WTC11 (cell line): Measurements from ENCODE around the gene MGMT. TPM values are rescaled to one million over a fixed set of nuclear protein-coding genes. Genes with fewer than 3 reads are reported as not detected.

ENCODE experiments used
- ATAC-seq: fragments of 200-7000 bp; cut with Tn5 transposase; 2 replicates; pipeline ENCODE4 v1.10.0; 2021; ENCODE audit warnings: mild to moderate bottlenecking, moderate library complexity
- CTCF ChIA-PET: fragments of 300-600 bp; sonication (Branson Sonifier 250); formaldehyde crosslinking; loops from one replicate; lab custom pipeline; 2021; ENCODE audit warnings: antibody characterized with exemption; lab: Charles Lee
- POLR2A ChIA-PET: fragments of 350-600 bp; sonication (Branson Sonifier 250); formaldehyde crosslinking; loops from one replicate; lab custom pipeline; 2021; ENCODE audit warnings: antibody characterized with exemption; lab: Charles Lee
- DNase-seq: peaks from one replicate; pipeline ENCODE4 v3.0.0; 2021; ENCODE audit warnings: low spot score
- H3K27ac Mint-ChIP-seq: 2 replicates; pipeline ENCODE4 v1.8.0; 2021; ENCODE audit warnings: mixed read lengths
- H3K27me3 Mint-ChIP-seq: 2 replicates; pipeline ENCODE4 v1.8.0; 2021; ENCODE audit warnings: low read depth, mild to moderate bottlenecking, moderate library complexity, mixed read lengths
- H3K36me3 Mint-ChIP-seq: 2 replicates; pipeline ENCODE4 v1.8.0; 2021; ENCODE audit warnings: mixed read lengths
- H3K4me1 Mint-ChIP-seq: 2 replicates; pipeline ENCODE4 v1.8.0; 2022; ENCODE audit warnings: mixed read lengths
- H3K4me3 Mint-ChIP-seq: 2 replicates; pipeline ENCODE4 v1.8.0; 2021; ENCODE audit warnings: mild to moderate bottlenecking, moderate library complexity, mixed read lengths
- H3K9me3 Mint-ChIP-seq: 2 replicates; pipeline ENCODE4 v1.8.0; 2021; ENCODE audit warnings: mixed read lengths
- AR ChIP-seq: fragments of 250-450 bp; sonication (Bioruptor Pico); IDR thresholded peaks from 2 replicates; pipeline ENCODE4 v1.9.0; 2021; ENCODE audit warnings: mild to moderate bottlenecking
- ATF1 ChIP-seq: sonication (generic); formaldehyde crosslinking; IDR thresholded peaks from 2 replicates; pipeline ENCODE4 v1.8.1; 2023; ENCODE audit warnings: mild to moderate bottlenecking, moderate library complexity, missing genetic modification reagents
- CBFB ChIP-seq: sonication (generic); formaldehyde crosslinking; IDR thresholded peaks from 2 replicates; pipeline ENCODE4 v1.8.1; 2022; ENCODE audit warnings: mild to moderate bottlenecking, low read depth, missing genetic modification reagents
- GTF2I ChIP-seq: fragments of 250-450 bp; sonication (Bioruptor Pico); conservative IDR thresholded peaks from 2 replicates; pipeline ENCODE4 v1.4.0; 2021; ENCODE audit warnings: mild to moderate bottlenecking
- IRF1 ChIP-seq: sonication (generic); formaldehyde crosslinking; IDR thresholded peaks from 2 replicates; pipeline ENCODE4 v1.8.0; 2023; ENCODE audit warnings: missing genetic modification reagents
- MYBL2 ChIP-seq: sonication (generic); formaldehyde crosslinking; IDR thresholded peaks from 2 replicates; pipeline ENCODE4 v1.8.1; 2023; ENCODE audit warnings: mild to moderate bottlenecking, moderate library complexity, missing genetic modification reagents
- NFATC4 ChIP-seq: fragments of 250-450 bp; sonication (Bioruptor Pico); IDR thresholded peaks from 2 replicates; pipeline ENCODE4 v1.9.0; 2021; ENCODE audit warnings: mild to moderate bottlenecking
- NFE2L1 ChIP-seq: sonication (generic); formaldehyde crosslinking; IDR thresholded peaks from 2 replicates; pipeline ENCODE4 v1.8.1; 2023; ENCODE audit warnings: missing genetic modification reagents
- NFYB ChIP-seq: sonication (generic); formaldehyde crosslinking; conservative IDR thresholded peaks from 2 replicates; pipeline ENCODE4 v1.8.0; 2022; ENCODE audit warnings: low read depth, missing genetic modification reagents
- NR1H2 ChIP-seq: sonication (generic); formaldehyde crosslinking; IDR thresholded peaks from 2 replicates; pipeline ENCODE4 v1.9.0; 2021; ENCODE audit warnings: mild to moderate bottlenecking, moderate library complexity, missing genetic modification reagents
- NR2C2 ChIP-seq: sonication (generic); formaldehyde crosslinking; IDR thresholded peaks from 2 replicates; pipeline ENCODE4 v1.8.0; 2022; ENCODE audit warnings: mild to moderate bottlenecking, missing genetic modification reagents
- PRDM15 ChIP-seq: sonication (generic); formaldehyde crosslinking; IDR thresholded peaks from 2 replicates; pipeline ENCODE4 v1.8.0; 2022; ENCODE audit warnings: missing genetic modification reagents
- PRRX2 ChIP-seq: fragments of 250-450 bp; sonication (Bioruptor Pico); IDR thresholded peaks from 2 replicates; pipeline ENCODE4 v1.8.0; 2021; ENCODE audit warnings: mild to moderate bottlenecking
- TEAD4 ChIP-seq: sonication (generic); formaldehyde crosslinking; IDR thresholded peaks from 2 replicates; pipeline ENCODE4 v1.8.0; 2022; ENCODE audit warnings: mild to moderate bottlenecking, missing genetic modification reagents
- TP53 ChIP-seq: sonication (generic); formaldehyde crosslinking; IDR thresholded peaks from 2 replicates; pipeline ENCODE4 v1.8.1; 2023; ENCODE audit warnings: mild to moderate bottlenecking, missing genetic modification reagents
- ZBTB21 ChIP-seq: sonication (generic); formaldehyde crosslinking; IDR thresholded peaks from 2 replicates; pipeline ENCODE4 v1.8.1; 2023; ENCODE audit warnings: mild to moderate bottlenecking, missing genetic modification reagents, borderline replicate concordance
- ZBTB43 ChIP-seq: sonication (generic); formaldehyde crosslinking; IDR thresholded peaks from 2 replicates; pipeline ENCODE4 v1.8.1; 2023; ENCODE audit warnings: mild to moderate bottlenecking, missing genetic modification reagents
- ZMAT4 ChIP-seq: fragments of 250-450 bp; sonication (Bioruptor Pico); IDR thresholded peaks from 2 replicates; pipeline ENCODE4 v1.9.0; 2021; ENCODE audit warnings: mild to moderate bottlenecking
- ZNF138 ChIP-seq: sonication (generic); formaldehyde crosslinking; conservative IDR thresholded peaks from 2 replicates; pipeline ENCODE4 v1.8.1; 2022; ENCODE audit warnings: mild to moderate bottlenecking, moderate library complexity, missing genetic modification reagents
- ZNF423 ChIP-seq: fragments of 250-450 bp; sonication (Bioruptor Pico); IDR thresholded peaks from 2 replicates; pipeline ENCODE4 v2.1.2; 2022; ENCODE audit warnings: mild to moderate bottlenecking, moderate library complexity
- ZNF512 ChIP-seq: sonication (generic); formaldehyde crosslinking; IDR thresholded peaks from 2 replicates; pipeline ENCODE4 v1.8.1; 2022; ENCODE audit warnings: missing genetic modification reagents, borderline replicate concordance
- total RNA-seq: library from RNA; stranded (reverse); gene quantifications from 3 replicates; pipeline ENCODE4 v1.2.3, GENCODE V29; 2021

MGMT gene
- total RNA-seq, 1 experiment from 2014 or later, result 11.8 TPM

GRCh38 chr10:129579228-129579627, 112.2 kb downstream of the MGMT start:
- ATAC-seq, result no peak
- DNase-seq, result no peak
- TF ChIP-seq ZMAT4, result no peak
- no peak for TF ChIP-seq ZNF512
- no peak for TF ChIP-seq NFYB (CRISPR knock-in tag)
- TF ChIP-seq ZBTB21 (CRISPR knock-in tag), result no peak
- TF ChIP-seq ATF1, result no peak
- no peak for TF ChIP-seq PRDM15
- TF ChIP-seq NR1H2 (CRISPR knock-in tag), result no peak
- TF ChIP-seq NFE2L1 (CRISPR knock-in tag), result no peak
- peaks cover 23% of the 10 kb centered on the region for H3K4me1 Mint-ChIP-seq
- H3K36me3 Mint-ChIP-seq, result no peaks in the 10 kb centered on the region; the same call in 1 of the 2 replicates
- no peak overlapping the region for H3K27ac Mint-ChIP-seq
- no peaks in the 10 kb centered on the region for H3K27me3 Mint-ChIP-seq
- H3K9me3 Mint-ChIP-seq, result 0 out of 2 replicates have a peak, but pooled peaks cover 4% of the 10 kb centered on the region
- H3K4me3 Mint-ChIP-seq, result no peak overlapping the region
- ChIA-PET CTCF (no interaction called here), POLR2A (no interaction called here)

- Mint-ChIP-seq H3K4me1 (peaks cover 25% of the 10 kb centered on the region), H3K27ac (no peak overlapping the region; the same call in 1 of the 2 replicates), H3K4me3 (no peak overlapping the region), H3K9me3 (peaks cover 11% of the 10 kb centered on the region), H3K27me3 (no peaks in the 10 kb centered on the region), H3K36me3 (peaks cover 2% of the 10 kb centered on the region)
- POLR2A ChIA-PET, result no interaction called here
- CTCF ChIA-PET, result no interaction called here
- TF ChIP-seq ZNF423 (CRISPR knock-in tag), result peak; percentile 49; the same call in 1 of the 2 replicates
- TF ChIP-seq GTF2I (CRISPR knock-in tag), result no peak
- TF ChIP-seq PRRX2 (CRISPR knock-in tag), result no peak
- DNase-seq (no peak), ATAC-seq (no peak)
Observed at GRCh38 chr10:129580010-129580409, 113.0 kb downstream of the MGMT start.

- ATAC-seq (no peak), DNase-seq (no peak)
- peaks cover 20% of the 10 kb centered on the region for H3K9me3 Mint-ChIP-seq
- H3K27me3 Mint-ChIP-seq, result no peaks in the 10 kb centered on the region
- H3K4me3 Mint-ChIP-seq, result no peak overlapping the region
- H3K4me1 Mint-ChIP-seq, result peaks cover 28% of the 10 kb centered on the region
- H3K27ac Mint-ChIP-seq, result no peak overlapping the region
- peaks cover 11% of the 10 kb centered on the region for H3K36me3 Mint-ChIP-seq
- CTCF ChIA-PET, result no interaction called here
- POLR2A ChIA-PET, result no interaction called here
- TF ChIP-seq CBFB (CRISPR knock-in tag), result no peak
- TF ChIP-seq IRF1 (CRISPR knock-in tag), result no peak
- TF ChIP-seq NR2C2 (CRISPR knock-in tag), result no peak
- TF ChIP-seq PRRX2 (CRISPR knock-in tag), result no peak
- no peak for TF ChIP-seq NFATC4 (CRISPR knock-in tag)
- TF ChIP-seq ZBTB43 (CRISPR knock-in tag), result no peak
- TF ChIP-seq NFYB (CRISPR knock-in tag), result no peak
- TF ChIP-seq ZNF423 (CRISPR knock-in tag), result no peak
- TF ChIP-seq ZNF138 (CRISPR knock-in tag), result no peak
- no peak for TF ChIP-seq TP53 (CRISPR knock-in tag)
- no peak for TF ChIP-seq AR (CRISPR knock-in tag)
- TF ChIP-seq ATF1, result no peak
- TF ChIP-seq MYBL2, result no peak
- TF ChIP-seq TEAD4 (CRISPR knock-in tag), result no peak
Observed at GRCh38 chr10:129580901-129581300, 113.9 kb downstream of the MGMT start.
